Panc1 (cell line): ENCODE data around the gene MDN1.

Experiments
- SIN3A ChIP-seq: IDR thresholded peaks from 2 replicates; pipeline ENCODE4 v1.6.1; 2012; ENCODE audit warnings: low read depth, mild to moderate bottlenecking, low read length, moderate library complexity, borderline replicate concordance; ENCODE audit not compliant: insufficient read depth
- TCF7L2 ChIP-seq: IDR thresholded peaks from 2 replicates; pipeline ENCODE4 v1.6.1; 2011; ENCODE audit warnings: mild to moderate bottlenecking, low read depth, low read length, inconsistent platforms
- TF ChIP-seq, protein P1 (sequence below): fragments of 450-650 bp; IDR thresholded peaks from 2 replicates; pipeline ENCODE4 v1.5.1; 2017; ENCODE audit warnings: mild to moderate bottlenecking

- TF ChIP-seq, protein P1, sequence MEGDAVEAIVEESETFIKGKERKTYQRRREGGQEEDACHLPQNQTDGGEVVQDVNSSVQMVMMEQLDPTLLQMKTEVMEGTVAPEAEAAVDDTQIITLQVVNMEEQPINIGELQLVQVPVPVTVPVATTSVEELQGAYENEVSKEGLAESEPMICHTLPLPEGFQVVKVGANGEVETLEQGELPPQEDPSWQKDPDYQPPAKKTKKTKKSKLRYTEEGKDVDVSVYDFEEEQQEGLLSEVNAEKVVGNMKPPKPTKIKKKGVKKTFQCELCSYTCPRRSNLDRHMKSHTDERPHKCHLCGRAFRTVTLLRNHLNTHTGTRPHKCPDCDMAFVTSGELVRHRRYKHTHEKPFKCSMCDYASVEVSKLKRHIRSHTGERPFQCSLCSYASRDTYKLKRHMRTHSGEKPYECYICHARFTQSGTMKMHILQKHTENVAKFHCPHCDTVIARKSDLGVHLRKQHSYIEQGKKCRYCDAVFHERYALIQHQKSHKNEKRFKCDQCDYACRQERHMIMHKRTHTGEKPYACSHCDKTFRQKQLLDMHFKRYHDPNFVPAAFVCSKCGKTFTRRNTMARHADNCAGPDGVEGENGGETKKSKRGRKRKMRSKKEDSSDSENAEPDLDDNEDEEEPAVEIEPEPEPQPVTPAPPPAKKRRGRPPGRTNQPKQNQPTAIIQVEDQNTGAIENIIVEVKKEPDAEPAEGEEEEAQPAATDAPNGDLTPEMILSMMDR: no peak
- TF ChIP-seq SIN3A (no peak), TCF7L2 (no peak)
Measured at GRCh38 chr6:89768324-89768723, 51.3 kb downstream of the MDN1 start.
